ENCODE measurements around the gene FRY.

The FRY gene

DNA sequence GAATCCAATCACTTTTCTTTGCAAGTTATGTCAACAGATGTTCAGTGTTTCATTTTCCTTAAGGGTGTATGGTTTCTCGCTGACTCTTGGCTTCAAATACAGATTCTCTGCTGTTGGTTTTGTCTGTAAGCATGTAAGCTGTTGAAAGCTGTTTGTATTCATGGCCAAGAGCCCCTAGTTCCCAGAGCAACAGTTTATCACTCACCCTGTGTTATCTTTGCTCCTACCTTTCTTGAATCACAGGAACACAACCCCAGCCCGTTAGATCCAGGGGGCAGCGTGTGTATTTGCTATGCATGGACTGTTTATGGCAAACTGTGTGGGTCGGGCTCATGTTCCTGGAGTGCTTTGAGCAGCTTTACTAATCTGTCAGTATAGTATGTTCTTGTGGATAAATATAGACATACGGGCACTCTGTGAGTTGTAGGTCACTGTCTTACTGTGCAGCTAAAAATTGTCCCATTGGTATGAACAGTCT, 28.9 kb downstream of the FRY start:
- H3K4me3 ChIP-seq (ENCODE audit: low read length), result no peak overlapping the region
- H3K9ac ChIP-seq (ENCODE audit: low read length), result no peak overlapping the region
- no peak for DNase-seq (ENCODE audit: low read depth)

DNA sequence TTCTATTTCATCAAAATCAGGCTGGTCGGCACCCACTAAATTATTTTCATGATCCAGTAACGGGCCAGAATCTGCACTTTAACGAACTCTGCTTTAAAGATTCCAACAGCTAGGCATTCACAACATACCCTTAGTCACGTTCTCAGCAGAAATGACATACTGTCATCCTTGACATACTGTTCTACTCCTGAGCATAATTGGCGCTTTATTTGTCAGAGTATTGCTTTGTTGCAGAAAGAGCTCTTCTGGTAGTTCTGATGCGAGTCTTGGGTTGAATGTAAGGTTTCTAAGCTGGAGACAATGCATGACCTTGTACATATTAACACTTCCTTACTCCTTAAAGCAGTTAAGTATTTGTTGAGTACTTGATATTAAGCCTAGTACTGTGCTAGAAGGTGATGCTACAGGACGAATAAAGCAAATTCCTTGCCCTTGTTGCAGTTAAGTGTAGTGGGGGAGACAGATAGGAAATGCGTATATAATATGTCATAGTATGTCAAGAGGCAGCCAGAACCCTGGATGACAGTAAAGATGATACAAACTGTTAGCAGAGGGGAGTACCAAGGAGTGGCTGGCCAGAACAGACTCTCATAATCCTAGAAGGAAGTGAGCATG, 32.2 kb downstream of the FRY start:
- H3K36me3 ChIP-seq (ENCODE audit: control insufficient read depth, insufficient read depth, low read length, severe bottlenecking), result no peaks in the 10 kb centered on the region
- H3K27me3 ChIP-seq (replicated peaks; ENCODE audit: control insufficient read depth, insufficient read depth, low read length), result no peaks in the 10 kb centered on the region
- no peaks in the 10 kb centered on the region for H3K9me3 ChIP-seq (ENCODE audit: control insufficient read depth, low read length)
- no peak for DNase-seq (ENCODE audit: low read depth)
- H3K4me1 ChIP-seq (ENCODE audit: control insufficient read depth, insufficient read depth, low read length), result no peaks in the 10 kb centered on the region
- H3K4me3 ChIP-seq (ENCODE audit: low read length), result no peak overlapping the region
- no peak overlapping the region for H3K9ac ChIP-seq (ENCODE audit: low read length)

More for the DNA sequence above, 28.9 kb downstream of the FRY start:
- Histone ChIP-seq H3K9me3 (ENCODE audit: control insufficient read depth, low read length) (no peaks in the 10 kb centered on the region), H3K36me3 (ENCODE audit: control insufficient read depth, insufficient read depth, low read length, severe bottlenecking) (no peaks in the 10 kb centered on the region), H3K27me3 (replicated peaks; ENCODE audit: control insufficient read depth, insufficient read depth, low read length) (no peaks in the 10 kb centered on the region), H3K4me1 (ENCODE audit: control insufficient read depth, insufficient read depth, low read length) (no peaks in the 10 kb centered on the region)

DNA sequence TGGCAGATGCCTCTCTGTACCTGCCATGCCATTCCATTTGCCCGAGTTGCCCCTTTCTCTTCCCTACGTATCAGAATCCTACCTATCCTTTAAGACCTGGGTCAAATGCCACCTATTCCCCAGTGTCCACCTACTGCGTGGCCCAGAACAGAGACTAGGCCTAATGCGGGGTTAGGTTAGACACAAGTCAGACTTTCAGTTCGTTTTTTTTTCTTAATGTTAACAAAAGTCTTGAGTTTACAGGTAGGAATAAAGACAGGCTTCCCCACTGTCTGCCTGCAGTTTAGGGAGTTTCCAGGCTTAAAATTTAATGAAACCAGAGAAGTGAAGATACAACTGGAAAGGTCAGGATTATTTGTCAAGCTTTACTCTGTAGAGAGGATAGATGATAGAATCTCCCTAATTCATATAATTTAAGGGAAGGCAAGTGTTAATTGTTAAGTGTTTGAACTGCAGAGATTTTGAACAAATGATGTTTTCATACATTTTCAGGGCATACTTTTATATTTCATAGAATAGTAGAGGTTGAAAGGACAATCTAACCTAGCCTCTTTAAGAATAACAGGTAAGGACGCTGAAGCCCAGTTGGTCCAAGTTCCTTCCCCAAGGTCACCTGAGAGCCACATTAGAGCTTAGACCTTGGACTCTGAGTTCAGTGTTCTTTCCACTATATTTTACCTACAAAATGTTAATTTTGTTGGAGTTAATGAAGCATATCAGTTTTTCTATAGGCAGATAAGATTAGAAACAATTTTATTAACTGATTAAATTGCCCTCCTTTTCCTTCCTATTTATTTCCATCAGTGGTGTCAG, 35.8 kb downstream of the FRY start:
- no peaks in the 10 kb centered on the region for H3K27me3 ChIP-seq (replicated peaks; ENCODE audit: control insufficient read depth, insufficient read depth, low read length)
- H3K4me1 ChIP-seq (ENCODE audit: control insufficient read depth, insufficient read depth, low read length), result no peaks in the 10 kb centered on the region
- no peak overlapping the region for H3K4me3 ChIP-seq (ENCODE audit: low read length)
- H3K9me3 ChIP-seq (ENCODE audit: control insufficient read depth, low read length), result no peaks in the 10 kb centered on the region
- H3K36me3 ChIP-seq (ENCODE audit: control insufficient read depth, insufficient read depth, low read length, severe bottlenecking), result no peaks in the 10 kb centered on the region
- no peak overlapping the region for H3K9ac ChIP-seq (ENCODE audit: low read length)
- no peak for DNase-seq (ENCODE audit: low read depth)

DNA sequence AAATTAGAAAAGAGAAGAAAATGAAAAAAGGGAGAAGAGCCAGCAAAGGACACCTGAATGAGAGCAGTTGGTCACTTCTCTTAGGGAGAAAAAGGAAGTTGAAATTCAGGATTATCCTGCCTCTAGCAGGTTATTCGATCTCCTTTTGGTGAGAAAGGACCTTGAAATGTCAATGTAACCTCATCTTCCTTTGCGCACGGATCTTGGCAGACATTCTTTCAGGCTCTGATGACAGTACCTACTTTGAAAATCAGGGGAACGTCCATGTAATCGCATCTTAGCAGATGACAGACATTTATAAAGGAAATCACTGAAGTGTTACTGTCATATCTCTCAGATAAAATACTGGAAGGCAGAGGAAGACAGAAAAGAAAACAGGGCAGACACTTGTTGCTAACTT, 36.7 kb downstream of the FRY start:
- H3K9me3 ChIP-seq (ENCODE audit: control insufficient read depth, low read length), result no peaks in the 10 kb centered on the region
- no peaks in the 10 kb centered on the region for H3K4me1 ChIP-seq (ENCODE audit: control insufficient read depth, insufficient read depth, low read length)
- no peak overlapping the region for H3K9ac ChIP-seq (ENCODE audit: low read length)
- no peaks in the 10 kb centered on the region for H3K36me3 ChIP-seq (ENCODE audit: control insufficient read depth, insufficient read depth, low read length, severe bottlenecking)
- no peak for DNase-seq (ENCODE audit: low read depth)
- no peak overlapping the region for H3K4me3 ChIP-seq (ENCODE audit: low read length)
- no peaks in the 10 kb centered on the region for H3K27me3 ChIP-seq (replicated peaks; ENCODE audit: control insufficient read depth, insufficient read depth, low read length)

DNA sequence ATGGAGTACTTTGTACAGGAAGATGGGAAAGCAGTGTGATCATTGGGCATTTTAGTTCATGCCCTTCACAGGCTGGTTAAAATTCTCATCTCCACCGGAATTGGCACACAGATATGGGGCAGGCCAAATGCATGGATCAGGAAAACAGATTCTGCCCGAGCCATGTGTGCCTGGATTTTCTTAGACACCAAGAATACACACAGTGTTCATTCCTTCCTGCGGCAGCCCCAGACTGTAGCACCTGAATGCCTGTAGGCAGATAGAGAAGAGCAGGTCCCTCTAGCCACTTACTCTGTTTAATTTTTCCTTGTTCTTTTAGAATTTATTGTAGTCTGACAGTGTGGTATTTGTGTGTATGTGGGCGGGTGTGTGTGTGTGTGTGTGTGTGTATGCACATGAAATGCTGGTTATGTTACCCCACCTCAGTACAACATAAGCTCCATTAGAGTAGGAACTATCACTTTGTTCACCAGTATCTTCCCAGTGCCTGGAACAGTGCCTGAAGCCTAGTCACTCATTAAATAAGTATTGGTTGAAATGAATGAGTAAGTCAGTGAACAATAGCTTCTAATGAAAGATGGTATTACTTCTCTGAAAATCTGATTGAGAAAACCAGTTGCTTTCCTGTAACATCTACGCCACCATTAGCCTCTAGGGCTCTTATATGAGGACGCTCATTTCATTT, 41.7 kb downstream of the FRY start:
- no peaks in the 10 kb centered on the region for H3K4me1 ChIP-seq (ENCODE audit: control insufficient read depth, insufficient read depth, low read length)
- DNase-seq (ENCODE audit: low read depth), result no peak
- H3K9me3 ChIP-seq (ENCODE audit: control insufficient read depth, low read length), result no peaks in the 10 kb centered on the region
- H3K36me3 ChIP-seq (ENCODE audit: control insufficient read depth, insufficient read depth, low read length, severe bottlenecking), result no peaks in the 10 kb centered on the region
- H3K27me3 ChIP-seq (replicated peaks; ENCODE audit: control insufficient read depth, insufficient read depth, low read length), result no peaks in the 10 kb centered on the region
- no peak overlapping the region for H3K9ac ChIP-seq (ENCODE audit: low read length)
- H3K4me3 ChIP-seq (ENCODE audit: low read length), result no peak overlapping the region

DNA sequence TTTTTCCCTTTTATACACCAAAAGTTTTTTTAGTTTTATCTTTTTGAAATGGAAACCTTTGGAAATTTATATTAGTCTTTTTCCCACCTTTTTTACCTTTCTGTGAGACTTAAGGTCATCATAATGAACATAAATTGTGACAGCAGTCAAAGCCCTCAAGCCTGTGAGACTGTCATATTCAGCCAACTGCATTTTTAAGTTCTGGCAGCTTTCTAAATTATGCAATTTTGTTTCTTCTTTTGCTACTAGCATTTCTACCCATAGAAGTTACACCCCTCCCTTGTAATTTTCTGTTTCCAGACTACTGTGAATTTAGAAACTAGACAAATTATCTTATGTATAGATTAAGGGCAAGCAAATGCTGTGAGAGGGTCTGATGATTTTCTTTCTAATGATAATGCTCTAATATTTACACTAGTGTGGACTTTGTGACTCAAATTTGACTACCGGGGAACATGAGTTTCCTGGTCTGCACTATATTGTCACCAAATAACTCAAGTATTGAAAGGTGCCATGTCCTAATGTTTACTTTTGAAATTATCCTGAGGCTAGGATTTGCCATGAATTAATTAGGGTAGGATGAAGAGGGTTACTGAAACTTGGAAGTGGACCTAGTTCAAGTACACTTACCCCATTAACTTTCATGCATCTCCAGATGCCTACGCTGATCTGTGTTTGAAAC, 43.7 kb downstream of the FRY start:
- no peaks in the 10 kb centered on the region for H3K9me3 ChIP-seq (ENCODE audit: control insufficient read depth, low read length)
- no peak overlapping the region for H3K9ac ChIP-seq (ENCODE audit: low read length)
- no peak for DNase-seq (ENCODE audit: low read depth)
- H3K4me3 ChIP-seq (ENCODE audit: low read length), result no peak overlapping the region
- H3K4me1 ChIP-seq (ENCODE audit: control insufficient read depth, insufficient read depth, low read length), result no peaks in the 10 kb centered on the region
- H3K27me3 ChIP-seq (replicated peaks; ENCODE audit: control insufficient read depth, insufficient read depth, low read length), result no peaks in the 10 kb centered on the region
- H3K36me3 ChIP-seq (ENCODE audit: control insufficient read depth, insufficient read depth, low read length, severe bottlenecking), result no peaks in the 10 kb centered on the region

DNA sequence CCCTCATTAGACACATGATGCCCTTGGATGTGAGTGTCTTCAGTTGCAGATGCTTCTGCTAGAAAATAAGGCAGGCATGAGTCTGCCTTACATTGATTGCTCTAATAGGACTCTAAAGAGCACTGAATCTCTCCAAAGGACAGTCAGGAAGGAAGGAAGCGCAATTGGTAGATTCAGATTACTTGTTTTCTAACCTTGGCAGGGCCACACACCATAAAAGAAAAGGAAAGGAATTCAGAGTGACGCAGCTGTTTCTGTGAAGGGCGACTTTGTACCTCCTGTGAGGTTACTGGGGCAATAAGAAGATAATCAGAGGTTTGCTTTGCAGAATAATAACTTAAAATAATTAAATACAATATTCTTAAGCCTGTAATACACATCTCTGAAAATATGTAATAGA, 48.0 kb downstream of the FRY start:
- H3K9ac ChIP-seq (ENCODE audit: low read length), result no peak overlapping the region
- no peaks in the 10 kb centered on the region for H3K27me3 ChIP-seq (replicated peaks; ENCODE audit: control insufficient read depth, insufficient read depth, low read length)
- no peaks in the 10 kb centered on the region for H3K4me1 ChIP-seq (ENCODE audit: control insufficient read depth, insufficient read depth, low read length)
- H3K36me3 ChIP-seq (ENCODE audit: control insufficient read depth, insufficient read depth, low read length, severe bottlenecking), result no peaks in the 10 kb centered on the region
- H3K9me3 ChIP-seq (ENCODE audit: control insufficient read depth, low read length), result no peaks in the 10 kb centered on the region
- DNase-seq (ENCODE audit: low read depth), result no peak
- H3K4me3 ChIP-seq (ENCODE audit: low read length), result no peak overlapping the region

DNA sequence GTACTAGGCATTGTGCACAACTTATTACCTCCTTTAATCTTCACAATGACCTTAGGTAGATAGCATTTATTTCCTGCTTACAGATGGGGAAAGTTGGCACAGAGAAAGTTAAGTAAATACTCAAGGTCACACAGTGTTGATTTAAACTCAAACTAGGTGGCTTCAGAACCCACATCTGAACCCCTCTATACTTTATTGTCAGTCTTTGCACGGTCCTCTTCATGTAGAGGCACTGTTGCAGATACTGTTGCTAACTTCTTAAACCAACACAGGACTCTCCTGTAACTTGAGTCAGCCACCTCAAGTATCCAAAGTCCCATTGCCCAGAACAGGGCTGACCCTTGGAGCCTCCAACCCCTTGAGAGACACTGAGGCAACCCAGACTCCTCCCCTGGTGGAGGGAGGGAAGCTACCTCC, 48.8 kb downstream of the FRY start:
- Histone ChIP-seq H3K9ac (ENCODE audit: low read length) (no peak overlapping the region), H3K4me3 (ENCODE audit: low read length) (no peak overlapping the region), H3K9me3 (ENCODE audit: control insufficient read depth, low read length) (no peaks in the 10 kb centered on the region), H3K4me1 (ENCODE audit: control insufficient read depth, insufficient read depth, low read length) (no peaks in the 10 kb centered on the region), H3K27me3 (replicated peaks; ENCODE audit: control insufficient read depth, insufficient read depth, low read length) (no peaks in the 10 kb centered on the region), H3K36me3 (ENCODE audit: control insufficient read depth, insufficient read depth, low read length, severe bottlenecking) (no peaks in the 10 kb centered on the region)
- no peak for DNase-seq (ENCODE audit: low read depth)

DNA sequence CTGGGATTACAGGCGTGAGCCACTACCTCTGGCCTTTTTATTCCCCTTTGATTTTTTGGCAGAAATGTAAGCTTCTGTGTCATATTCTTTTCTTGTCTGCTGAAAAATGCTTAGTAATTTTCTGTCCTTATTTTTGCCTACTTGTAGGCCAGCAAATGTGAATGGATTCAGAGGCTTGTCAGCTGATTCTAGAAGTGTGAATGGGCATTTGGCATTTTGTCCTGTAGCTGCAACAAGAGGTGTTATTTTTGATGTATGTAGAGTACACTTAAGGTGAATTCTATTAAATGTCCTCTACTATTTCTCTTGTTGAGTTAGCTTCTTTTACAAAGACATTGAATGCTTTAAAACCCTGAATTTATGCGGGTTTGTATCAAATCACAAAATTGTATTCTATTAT, 50.0 kb downstream of the FRY start:
- DNase-seq (ENCODE audit: low read depth), result no peak
- Histone ChIP-seq H3K4me3 (ENCODE audit: low read length) (no peak overlapping the region), H3K9me3 (ENCODE audit: control insufficient read depth, low read length) (no peaks in the 10 kb centered on the region), H3K27me3 (replicated peaks; ENCODE audit: control insufficient read depth, insufficient read depth, low read length) (no peaks in the 10 kb centered on the region), H3K36me3 (ENCODE audit: control insufficient read depth, insufficient read depth, low read length, severe bottlenecking) (no peaks in the 10 kb centered on the region), H3K4me1 (ENCODE audit: control insufficient read depth, insufficient read depth, low read length) (peaks cover 1% of the 10 kb centered on the region), H3K9ac (ENCODE audit: low read length) (no peak overlapping the region)

DNA sequence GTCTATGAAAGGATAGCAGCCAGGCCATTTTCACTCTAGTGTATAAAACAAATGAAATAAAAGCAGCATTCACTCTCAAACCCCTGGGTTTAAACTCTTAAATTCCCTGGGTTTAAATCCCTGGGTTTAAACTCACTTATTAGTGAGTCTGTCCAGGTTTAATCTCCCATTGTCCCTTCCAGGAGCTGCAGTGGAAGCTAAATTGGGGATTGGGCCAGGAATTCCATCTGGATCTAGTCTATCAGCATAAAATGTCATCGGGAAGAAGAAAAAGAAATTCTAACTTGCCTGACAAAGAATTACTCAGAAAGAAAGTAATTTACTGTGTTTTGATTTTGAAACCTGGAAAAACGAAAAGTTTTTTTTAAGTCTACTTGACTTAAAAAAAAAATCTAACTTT, 54.8 kb downstream of the FRY start:
- H3K36me3 ChIP-seq (ENCODE audit: control insufficient read depth, insufficient read depth, low read length, severe bottlenecking), result no peaks in the 10 kb centered on the region
- peak; percentile 22 for DNase-seq (ENCODE audit: low read depth)
- no peaks in the 10 kb centered on the region for H3K9me3 ChIP-seq (ENCODE audit: control insufficient read depth, low read length)
- H3K9ac ChIP-seq (ENCODE audit: low read length), result no peak overlapping the region
- H3K27me3 ChIP-seq (replicated peaks; ENCODE audit: control insufficient read depth, insufficient read depth, low read length), result no peaks in the 10 kb centered on the region
- H3K4me3 ChIP-seq (ENCODE audit: low read length), result no peak overlapping the region
- H3K4me1 ChIP-seq (ENCODE audit: control insufficient read depth, insufficient read depth, low read length), result peaks cover 12% of the 10 kb centered on the region

All from adipocyte (in vitro differentiated cells).